OCI-LY7 (cell line): ENCODE measurements around the gene ATP2B3. TPM values are rescaled to one million over a fixed set of nuclear protein-coding genes. Genes with fewer than 3 reads are reported as not detected.

Experiments used
- BruUV-seq: library from RNA; stranded (reverse); fragments of 400-500 nt; replicated peaks from 2 replicates; lab custom pipeline; 2021; lab: Mats Ljungman, UMichigan
- CTCF ChIA-PET: fragments of 300-600 bp; sonication (Branson Sonifier 250); formaldehyde crosslinking; loops from one replicate; lab custom pipeline; 2022; ENCODE audit warnings: antibody characterized with exemption; ENCODE audit not compliant: unreplicated experiment; lab: Charles Lee
- POLR2A ChIA-PET: fragments of 300-600 bp; sonication (Branson Sonifier 250); formaldehyde crosslinking; loops from one replicate; lab custom pipeline; 2022; ENCODE audit warnings: antibody characterized with exemption; lab: Charles Lee
- DNase-seq: peaks from one replicate; pipeline ENCODE4 v3.0.0-alpha.2; 2015; ENCODE audit warnings: low spot score
- H2AFZ ChIP-seq: fragments of 200-600 bp; sonication (generic), shearing (Covaris generic); 2 replicates; pipeline ENCODE4 v1.6.1; 2014; ENCODE audit warnings: mild to moderate bottlenecking, antibody characterized with exemption, low read length, moderate library complexity
- H3K27ac ChIP-seq: fragments of 200-600 bp; sonication (generic); 2 replicates; pipeline ENCODE4 v1.5.1; 2014; ENCODE audit warnings: mixed run types, low read depth, mild to moderate bottlenecking, moderate library complexity, low read length, inconsistent platforms; ENCODE audit not compliant: poor library complexity, severe bottlenecking
- H3K36me3 ChIP-seq: fragments of 200-600 bp; sonication (generic); 2 replicates; pipeline ENCODE4 v1.6.1; 2014; ENCODE audit warnings: mild to moderate bottlenecking, antibody characterized with exemption, low read length, moderate library complexity, mixed read lengths; ENCODE audit not compliant: insufficient read depth
- H3K4me1 ChIP-seq: fragments of 200-600 bp; sonication (generic); 2 replicates; pipeline ENCODE4 v1.5.1; 2014; ENCODE audit warnings: mild to moderate bottlenecking, low read length; ENCODE audit not compliant: insufficient read depth, poor library complexity, severe bottlenecking
- H3K4me2 ChIP-seq: fragments of 200-600 bp; sonication (generic); 2 replicates; pipeline ENCODE4 v1.6.1; 2014; ENCODE audit warnings: mild to moderate bottlenecking, low read length
- H3K4me3 ChIP-seq: fragments of 200-600 bp; sonication (generic); 2 replicates; pipeline ENCODE4 v1.5.1; 2014; ENCODE audit warnings: mild to moderate bottlenecking, low read depth, low read length; ENCODE audit not compliant: poor library complexity, severe bottlenecking
- H3K79me2 ChIP-seq: fragments of 200-600 bp; sonication (generic); 2 replicates; pipeline ENCODE4 v1.6.1; 2016; ENCODE audit warnings: low read depth, mild to moderate bottlenecking, low read length, moderate library complexity, mixed read lengths; ENCODE audit not compliant: insufficient read depth
- H3K9me2 ChIP-seq: fragments of 200-600 bp; sonication (generic); 2 replicates; pipeline ENCODE4 v1.6.1; 2016; ENCODE audit warnings: mild to moderate bottlenecking, low read length, mixed read lengths; ENCODE audit not compliant: insufficient read depth
- H3K9me3 ChIP-seq: fragments of 200-600 bp; sonication (generic); 2 replicates; pipeline ENCODE4 v1.6.1; 2014; ENCODE audit warnings: mild to moderate bottlenecking, mixed run types, low read length, mixed read lengths
- H4K20me1 ChIP-seq: fragments of 200-600 bp; sonication (generic); 2 replicates; pipeline ENCODE4 v1.6.1; 2014; ENCODE audit warnings: mild to moderate bottlenecking, antibody characterized with exemption, low read length, moderate library complexity, mixed read lengths; ENCODE audit not compliant: insufficient read depth
- EZH2phosphoT487 ChIP-seq: fragments of 200-600 bp; sonication (generic); IDR thresholded peaks from 2 replicates; pipeline ENCODE4 v1.6.1; 2018; ENCODE audit warnings: low read depth, borderline replicate concordance, mild to moderate bottlenecking, mixed run types, antibody characterized with exemption, low read length, moderate library complexity, mixed read lengths
- intact Hi-C: fragments of 100-400 bp; cut with micrococcal nuclease; formaldehyde crosslinking; loops from one replicate; pipeline ENCODE4 v1.10.0; 2022; ENCODE audit not compliant: unreplicated experiment
- total RNA-seq, 2 experiments: library from RNA; depleted of rRNA in 1 of 2; stranded (reverse); fragments of >200 nt in 1 of 2; shearing (Covaris generic) in 1 of 2; gene quantifications; 2 replicates each; pipeline ENCODE4 v1.2.3, GENCODE V29; 2014 to 2022
- TF ChIP-seq, protein P1 (sequence below): fragments of 200-600 bp; sonication (generic); conservative IDR thresholded peaks from 2 replicates; pipeline ENCODE4 v1.5.1; 2014; ENCODE audit warnings: mild to moderate bottlenecking, antibody characterized with exemption, low read length, moderate library complexity, mixed read lengths

The ATP2B3 gene
- total RNA-seq, 2 experiments from 2014 or later, result not detected

DNA sequence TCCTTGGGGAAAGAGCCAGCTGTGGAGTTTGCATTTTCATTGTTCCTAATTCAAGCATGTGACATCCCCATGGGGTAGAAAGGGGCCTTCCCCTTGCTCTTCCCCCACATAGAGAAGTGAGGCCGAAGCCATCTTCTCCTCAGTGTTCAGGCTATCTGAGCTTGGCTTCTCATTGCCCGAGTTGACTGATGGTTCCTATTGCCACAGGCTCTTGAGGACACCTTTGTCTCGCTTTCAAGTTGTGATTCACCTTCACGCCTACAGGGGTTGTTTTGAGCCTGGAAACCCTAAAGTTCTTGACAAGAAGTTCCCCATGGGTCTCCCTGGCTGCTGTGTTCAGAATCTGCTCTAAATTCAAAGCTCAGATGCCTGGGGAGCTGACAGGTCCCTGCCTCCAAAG lies 56.5 kb downstream of the ATP2B3 start:
- TF ChIP-seq, protein P1, sequence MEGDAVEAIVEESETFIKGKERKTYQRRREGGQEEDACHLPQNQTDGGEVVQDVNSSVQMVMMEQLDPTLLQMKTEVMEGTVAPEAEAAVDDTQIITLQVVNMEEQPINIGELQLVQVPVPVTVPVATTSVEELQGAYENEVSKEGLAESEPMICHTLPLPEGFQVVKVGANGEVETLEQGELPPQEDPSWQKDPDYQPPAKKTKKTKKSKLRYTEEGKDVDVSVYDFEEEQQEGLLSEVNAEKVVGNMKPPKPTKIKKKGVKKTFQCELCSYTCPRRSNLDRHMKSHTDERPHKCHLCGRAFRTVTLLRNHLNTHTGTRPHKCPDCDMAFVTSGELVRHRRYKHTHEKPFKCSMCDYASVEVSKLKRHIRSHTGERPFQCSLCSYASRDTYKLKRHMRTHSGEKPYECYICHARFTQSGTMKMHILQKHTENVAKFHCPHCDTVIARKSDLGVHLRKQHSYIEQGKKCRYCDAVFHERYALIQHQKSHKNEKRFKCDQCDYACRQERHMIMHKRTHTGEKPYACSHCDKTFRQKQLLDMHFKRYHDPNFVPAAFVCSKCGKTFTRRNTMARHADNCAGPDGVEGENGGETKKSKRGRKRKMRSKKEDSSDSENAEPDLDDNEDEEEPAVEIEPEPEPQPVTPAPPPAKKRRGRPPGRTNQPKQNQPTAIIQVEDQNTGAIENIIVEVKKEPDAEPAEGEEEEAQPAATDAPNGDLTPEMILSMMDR, result peak; percentile 32; the same call in 1 of the 2 replicates
- no peak for TF ChIP-seq EZH2phosphoT487
- no TSS peak for BruUV-seq

DNA sequence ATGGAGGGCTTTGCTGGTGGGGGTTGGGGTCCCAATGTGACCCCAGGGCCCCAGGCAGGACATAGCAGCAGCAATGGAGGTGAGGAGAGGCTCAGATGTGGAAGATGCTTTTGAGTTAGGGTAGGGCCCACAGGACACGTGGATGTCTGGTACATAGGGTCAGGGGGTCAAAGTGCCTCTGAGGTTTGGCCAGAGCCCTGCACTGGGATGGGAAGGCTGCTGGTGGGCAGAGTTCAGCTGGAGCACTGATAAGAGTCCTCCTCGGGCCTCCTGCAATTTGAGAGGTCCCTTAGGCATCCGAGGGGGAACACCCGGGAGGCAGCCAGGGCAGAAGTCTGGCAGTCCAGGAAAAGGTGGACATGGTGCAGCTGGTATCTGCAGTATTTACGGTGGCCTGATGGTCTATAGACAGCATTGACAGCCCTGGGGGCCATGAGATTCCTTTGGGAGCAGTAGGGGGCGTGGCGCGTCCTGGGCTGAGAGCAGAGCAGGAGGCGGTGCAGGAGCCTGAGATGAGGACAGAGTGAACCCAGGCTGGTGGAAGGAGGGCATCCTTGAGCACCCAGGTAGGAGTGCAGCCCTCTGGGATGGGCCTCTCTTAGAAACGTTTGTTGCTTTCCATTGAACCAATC lies 58.9 kb downstream of the ATP2B3 start:
- Histone ChIP-seq H2AFZ (no peak overlapping the region), H3K9me2 (no peaks in the 10 kb centered on the region), H3K4me2 (no peak overlapping the region), H3K9me3 (no peaks in the 10 kb centered on the region), H4K20me1 (no peaks in the 10 kb centered on the region), H3K36me3 (no peaks in the 10 kb centered on the region), H3K4me1 (no peaks in the 10 kb centered on the region), H3K4me3 (no peak overlapping the region), H3K79me2 (no peaks in the 10 kb centered on the region), H3K27ac (no peak overlapping the region)
- no peak for DNase-seq
- ChIA-PET CTCF (no interaction called here), POLR2A (no interaction called here)
- intact Hi-C loops, result no loop called here
- TF ChIP-seq, protein P1, result no peak
- no peak for TF ChIP-seq EZH2phosphoT487
- no TSS peak for BruUV-seq

More for the DNA sequence above, 56.5 kb downstream of the ATP2B3 start:
- no peaks in the 10 kb centered on the region for H4K20me1 ChIP-seq
- H3K4me2 ChIP-seq, result no peak overlapping the region
- no peak overlapping the region for H3K27ac ChIP-seq
- CTCF ChIA-PET, result no interaction called here
- H3K4me1 ChIP-seq, result no peaks in the 10 kb centered on the region
- no peak overlapping the region for H2AFZ ChIP-seq
- no peak overlapping the region for H3K4me3 ChIP-seq
- H3K9me2 ChIP-seq, result no peaks in the 10 kb centered on the region
- intact Hi-C loops, result no loop called here
- POLR2A ChIA-PET, result no interaction called here
- no peaks in the 10 kb centered on the region for H3K79me2 ChIP-seq
- H3K36me3 ChIP-seq, result no peaks in the 10 kb centered on the region
- DNase-seq, result peak; percentile 43
- H3K9me3 ChIP-seq, result no peaks in the 10 kb centered on the region

DNA sequence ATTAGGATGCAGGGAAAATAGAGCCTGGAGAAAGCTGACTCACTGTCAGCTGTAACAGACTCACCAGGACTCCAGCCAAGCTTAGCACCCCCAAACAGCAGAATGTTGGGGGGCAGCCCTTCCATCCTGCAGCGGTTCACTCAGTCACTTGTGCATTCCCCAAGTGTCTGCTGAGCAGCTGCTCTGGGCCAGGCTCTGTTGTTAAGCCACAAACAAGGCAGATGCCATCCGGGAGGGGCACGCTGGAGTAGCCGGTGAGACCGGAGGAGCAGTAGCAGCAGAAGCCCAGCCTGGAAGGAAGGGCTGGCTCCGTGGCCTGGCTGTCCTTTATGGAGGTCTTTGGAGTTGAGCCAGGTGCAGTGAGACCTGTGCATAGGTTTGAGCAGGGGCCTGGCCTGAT lies 59.5 kb downstream of the ATP2B3 start:
- no peak for TF ChIP-seq EZH2phosphoT487
- TF ChIP-seq, protein P1, result no peak
- Histone ChIP-seq H4K20me1 (no peaks in the 10 kb centered on the region), H3K36me3 (no peaks in the 10 kb centered on the region), H3K4me2 (no peak overlapping the region), H3K9me3 (no peaks in the 10 kb centered on the region), H3K9me2 (no peaks in the 10 kb centered on the region), H3K79me2 (no peaks in the 10 kb centered on the region), H3K27ac (no peak overlapping the region), H3K4me3 (no peak overlapping the region), H2AFZ (no peak overlapping the region), H3K4me1 (no peaks in the 10 kb centered on the region)
- BruUV-seq, result no TSS peak
- POLR2A ChIA-PET, result no interaction called here
- CTCF ChIA-PET, result no interaction called here
- no peak for DNase-seq
- intact Hi-C loops, result no loop called here
